KMS-11 (cell line): Measurements from ENCODE around the gene TAP2.
"Not testable (repeated sequence)": the region's sequence is repeated elsewhere in the genome, so short reads cannot be mapped to it uniquely, and the experiment has no call there.

Experiments
- H2AFZ ChIP-seq: fragments of 200-600 bp; sonication (generic); 2 replicates; pipeline ENCODE4 v1.6.1; 2016; ENCODE audit warnings: antibody characterized with exemption, mixed run types, low read depth
- H3K27ac ChIP-seq: fragments of 200-600 bp; sonication (generic); 2 replicates; pipeline ENCODE4 v1.6.1; 2016; ENCODE audit warnings: mild to moderate bottlenecking, mixed run types
- H3K27me3 ChIP-seq: fragments of 200-600 bp; sonication (generic); 2 replicates; pipeline ENCODE4 v1.6.1; 2017; ENCODE audit warnings: mild to moderate bottlenecking, low read depth, mixed run types, moderate library complexity; ENCODE audit not compliant: insufficient read depth
- H3K36me3 ChIP-seq: fragments of 200-600 bp; sonication (generic); 2 replicates; pipeline ENCODE4 v1.6.1; 2017; ENCODE audit warnings: mild to moderate bottlenecking, mixed run types; ENCODE audit not compliant: insufficient read depth
- H3K4me1 ChIP-seq: fragments of 200-600 bp; sonication (generic); 2 replicates; pipeline ENCODE4 v1.6.1; 2016; ENCODE audit warnings: mild to moderate bottlenecking, low read depth, mixed run types; ENCODE audit not compliant: poor library complexity, severe bottlenecking
- H3K4me2 ChIP-seq: fragments of 200-600 bp; sonication (generic); 2 replicates; pipeline ENCODE4 v1.7.0; 2016; ENCODE audit warnings: mild to moderate bottlenecking, mixed run types
- H3K4me3 ChIP-seq: fragments of 200-600 bp; sonication (generic); IDR thresholded peaks from 2 replicates; pipeline ENCODE4 v1.6.1; 2017; ENCODE audit warnings: low read depth, low read length, mixed read lengths; ENCODE audit not compliant: insufficient read depth
- H3K79me2 ChIP-seq: fragments of 200-600 bp; sonication (generic); 2 replicates; pipeline ENCODE4 v1.6.1; 2016; ENCODE audit warnings: low read depth, mixed run types; ENCODE audit not compliant: insufficient read depth
- H3K9ac ChIP-seq: fragments of 200-600 bp; sonication (generic); 2 replicates; pipeline ENCODE4 v1.6.1; 2016; ENCODE audit warnings: mild to moderate bottlenecking, mixed run types
- H4K20me1 ChIP-seq: fragments of 200-600 bp; sonication (generic); 2 replicates; pipeline ENCODE4 v1.6.1; 2016; ENCODE audit warnings: mild to moderate bottlenecking, mixed run types; ENCODE audit not compliant: insufficient read depth
- TF ChIP-seq, protein P1 (sequence below): fragments of 200-600 bp; sonication (generic); conservative IDR thresholded peaks from 2 replicates; pipeline ENCODE4 v1.6.1; 2017; ENCODE audit warnings: low read depth, mild to moderate bottlenecking, antibody characterized with exemption, low read length, moderate library complexity, mixed read lengths

The TAP2 gene

DNA sequence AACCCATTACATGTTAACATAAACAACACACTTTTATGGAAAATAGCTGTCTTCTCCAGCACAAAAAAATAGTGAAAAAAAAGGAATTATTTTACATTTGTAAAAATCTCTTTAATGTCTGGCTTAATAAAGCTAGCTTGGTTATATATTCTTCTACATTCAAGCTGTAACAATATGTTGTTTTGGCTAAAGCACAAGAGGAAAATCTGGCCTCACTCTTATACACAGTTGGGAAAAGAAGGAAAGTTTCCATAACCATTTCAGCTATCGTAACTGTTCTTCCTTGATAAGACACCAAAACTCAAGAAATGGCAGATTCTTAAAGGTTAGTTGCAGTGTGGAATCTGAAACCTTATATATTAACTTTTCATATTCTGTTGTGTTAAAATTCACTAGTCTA is 29.4 kb downstream of the TAP2 start:
- Histone ChIP-seq H3K4me1 (no peaks in the 10 kb centered on the region), H3K4me2 (no peak overlapping the region), H3K36me3 (no peaks in the 10 kb centered on the region), H2AFZ (no peak overlapping the region), H3K27me3 (no peaks in the 10 kb centered on the region), H3K4me3 (no peak overlapping the region), H3K27ac (no peak overlapping the region), H3K79me2 (no peaks in the 10 kb centered on the region), H4K20me1 (no peaks in the 10 kb centered on the region), H3K9ac (no peak overlapping the region)
- TF ChIP-seq, protein P1, sequence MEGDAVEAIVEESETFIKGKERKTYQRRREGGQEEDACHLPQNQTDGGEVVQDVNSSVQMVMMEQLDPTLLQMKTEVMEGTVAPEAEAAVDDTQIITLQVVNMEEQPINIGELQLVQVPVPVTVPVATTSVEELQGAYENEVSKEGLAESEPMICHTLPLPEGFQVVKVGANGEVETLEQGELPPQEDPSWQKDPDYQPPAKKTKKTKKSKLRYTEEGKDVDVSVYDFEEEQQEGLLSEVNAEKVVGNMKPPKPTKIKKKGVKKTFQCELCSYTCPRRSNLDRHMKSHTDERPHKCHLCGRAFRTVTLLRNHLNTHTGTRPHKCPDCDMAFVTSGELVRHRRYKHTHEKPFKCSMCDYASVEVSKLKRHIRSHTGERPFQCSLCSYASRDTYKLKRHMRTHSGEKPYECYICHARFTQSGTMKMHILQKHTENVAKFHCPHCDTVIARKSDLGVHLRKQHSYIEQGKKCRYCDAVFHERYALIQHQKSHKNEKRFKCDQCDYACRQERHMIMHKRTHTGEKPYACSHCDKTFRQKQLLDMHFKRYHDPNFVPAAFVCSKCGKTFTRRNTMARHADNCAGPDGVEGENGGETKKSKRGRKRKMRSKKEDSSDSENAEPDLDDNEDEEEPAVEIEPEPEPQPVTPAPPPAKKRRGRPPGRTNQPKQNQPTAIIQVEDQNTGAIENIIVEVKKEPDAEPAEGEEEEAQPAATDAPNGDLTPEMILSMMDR: no peak

- TF ChIP-seq, protein P1: no peak
- Histone ChIP-seq H3K27me3 (no peaks in the 10 kb centered on the region), H4K20me1 (no peaks in the 10 kb centered on the region), H3K9ac (no peak overlapping the region), H3K4me2 (no peak overlapping the region), H2AFZ (no peak overlapping the region), H3K36me3 (no peaks in the 10 kb centered on the region), H3K4me3 (no peak overlapping the region), H3K4me1 (no peaks in the 10 kb centered on the region), H3K27ac (no peak overlapping the region), H3K79me2 (no peaks in the 10 kb centered on the region)
These were observed 31.4 kb downstream of the TAP2 start for GRCh38 chr6:32807020-32807580.

DNA sequence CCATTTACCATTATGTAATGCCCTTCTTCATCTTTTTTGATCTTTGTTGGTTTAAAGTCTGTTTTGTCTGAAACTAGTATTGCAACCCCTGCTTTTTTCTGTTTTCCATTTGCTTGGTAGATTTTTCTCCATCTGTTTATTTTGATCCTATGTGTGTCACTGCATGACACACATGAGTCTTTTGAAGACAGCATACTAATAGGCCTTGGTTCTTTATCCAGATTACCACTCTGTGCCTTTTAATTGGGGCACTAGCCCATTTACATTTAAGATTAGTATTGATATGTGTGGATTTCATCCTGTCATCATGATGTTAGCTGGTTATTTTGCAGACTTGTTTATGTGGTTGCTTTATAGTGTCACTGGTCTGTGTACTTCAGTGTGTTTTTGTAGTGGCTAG is 33.1 kb downstream of the TAP2 start:
- H3K79me2 ChIP-seq, H4K20me1 ChIP-seq, H3K27me3 ChIP-seq, H3K4me2 ChIP-seq, H3K27ac ChIP-seq, H3K4me3 ChIP-seq, H3K9ac ChIP-seq, H2AFZ ChIP-seq, H3K4me1 ChIP-seq, H3K36me3 ChIP-seq: not testable (repeated sequence)

DNA sequence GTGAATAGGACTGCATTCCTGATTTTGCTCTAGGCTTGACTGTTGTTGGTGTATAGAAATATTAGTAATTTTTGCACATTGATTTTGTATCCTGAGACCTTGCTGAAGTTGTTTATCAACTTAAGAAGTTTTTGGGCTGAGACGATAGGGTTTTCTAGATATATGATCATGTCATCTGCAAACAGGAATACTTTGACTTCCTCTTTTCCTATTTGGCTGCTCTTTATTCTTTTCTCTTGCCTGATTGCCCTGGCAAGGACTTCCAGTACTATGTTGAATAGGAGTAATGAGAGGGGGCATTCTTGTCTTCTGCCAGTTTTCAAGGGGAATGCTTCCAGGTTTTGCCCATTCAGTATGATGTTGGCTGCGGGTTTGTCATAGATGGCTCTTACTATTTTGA is 35.1 kb downstream of the TAP2 start:
- Histone ChIP-seq H3K27me3 (no peaks in the 10 kb centered on the region), H3K9ac (no peak overlapping the region), H3K4me3 (no peak overlapping the region), H3K4me2 (no peak overlapping the region), H3K79me2 (no peaks in the 10 kb centered on the region), H2AFZ (no peak overlapping the region), H4K20me1 (no peaks in the 10 kb centered on the region), H3K27ac (no peak overlapping the region), H3K36me3 (no peaks in the 10 kb centered on the region), H3K4me1 (no peaks in the 10 kb centered on the region)
- TF ChIP-seq, protein P1: no peak

- H3K27ac ChIP-seq: no peak overlapping the region
- no peak overlapping the region for H2AFZ ChIP-seq
- H3K4me1 ChIP-seq: peaks cover 3% of the 10 kb centered on the region
- no peaks in the 10 kb centered on the region for H4K20me1 ChIP-seq
- no peaks in the 10 kb centered on the region for H3K36me3 ChIP-seq
- no peak overlapping the region for H3K4me2 ChIP-seq
- H3K79me2 ChIP-seq: no peaks in the 10 kb centered on the region
- no peaks in the 10 kb centered on the region for H3K27me3 ChIP-seq
- H3K9ac ChIP-seq: no peak overlapping the region
- TF ChIP-seq, protein P1: no peak
- H3K4me3 ChIP-seq: no peak overlapping the region
These were observed 38.8 kb downstream of the TAP2 start for GRCh38 chr6:32799740-32800139.
